HepG2 (cell line): ENCODE data around the gene OSR1. TPM values are rescaled to one million over a fixed set of nuclear protein-coding genes. Genes with fewer than 3 reads are reported as not detected.

Source experiments
- AHR ChIP-seq: IDR thresholded peaks from 2 replicates; pipeline ENCODE4 v1.6.1; 2018; ENCODE audit warnings: missing genetic modification reagents, missing compliant biosample characterization
- MYPOP ChIP-seq: sonication (generic); formaldehyde crosslinking; IDR thresholded peaks from 2 replicates; pipeline ENCODE4 v1.8.1; 2023; ENCODE audit warnings: mild to moderate bottlenecking, moderate library complexity, missing genetic modification reagents
- RBM39 ChIP-seq: fragments of 200-400 bp; formaldehyde crosslinking; IDR thresholded peaks from one replicate; pipeline ENCODE4 v1.6.1; 2018; ENCODE audit warnings: antibody characterized with exemption, mild to moderate bottlenecking, low read depth, low read length; ENCODE audit not compliant: poor library complexity, severe bottlenecking
- SAP130 ChIP-seq: IDR thresholded peaks from 2 replicates; pipeline ENCODE4 v1.6.1; 2016; ENCODE audit warnings: low read depth
- TMF1 ChIP-seq: sonication (generic); formaldehyde crosslinking; IDR thresholded peaks from 2 replicates; pipeline ENCODE4 v1.8.1; 2022; ENCODE audit warnings: low read depth, missing genetic modification reagents
- ZNF281 ChIP-seq: sonication (generic); formaldehyde crosslinking; IDR thresholded peaks from 2 replicates; pipeline ENCODE4 v1.4.0; 2020; ENCODE audit warnings: missing genetic modification reagents, borderline replicate concordance
- ZNF549 ChIP-seq: sonication (generic); formaldehyde crosslinking; IDR thresholded peaks from 2 replicates; pipeline ENCODE4 v1.5.0; 2020; ENCODE audit warnings: missing genetic modification reagents
- ZNF83 ChIP-seq: sonication (generic); formaldehyde crosslinking; IDR thresholded peaks from 2 replicates; pipeline ENCODE4 v1.4.0; 2020; ENCODE audit warnings: missing genetic modification reagents, mild to moderate bottlenecking, borderline replicate concordance
- polyA plus RNA-seq, 8 experiments: library from polyadenylated mRNA; depleted of rRNA in 3 of 8; stranded (reverse) in 7 of 8; unstranded in 1 of 8; fragments of >200 nt; fragmentation: Illumina TruSeq in 4 of 8; extraction: Trizol in 4 of 8; gene quantifications; 2 replicates each; pipeline versions ENCODE4 v1.2.1 to v1.2.3, GENCODE V29; 2011 to 2016; ENCODE audit warnings: low read depth in 4 of 8, missing spikeins in 1 of 8, mixed read lengths in 1 of 8; ENCODE audit not compliant: insufficient read depth in 1 of 8
- total RNA-seq, 5 experiments: library from RNA; depleted of rRNA; stranded (reverse); fragments of >200 nt; fragmentation: Illumina TruSeq; extraction: Trizol; gene quantifications; 2 replicates each; pipeline ENCODE4 v1.2.3, GENCODE V29; 2016; ENCODE audit warnings: low read depth in 1 of 5
- TF ChIP-seq, protein P1 (sequence below): IDR thresholded peaks from 2 replicates; pipeline ENCODE4 v1.6.1; 2016; ENCODE audit warnings: missing compliant biosample characterization, missing genetic modification reagents, borderline replicate concordance
- TF ChIP-seq, protein P2 (sequence below): IDR thresholded peaks from 2 replicates; pipeline ENCODE4 v1.6.1; 2016; ENCODE audit warnings: missing genetic modification reagents, missing compliant biosample characterization
- TF ChIP-seq, protein P3 (sequence below): sonication (generic); formaldehyde crosslinking; conservative IDR thresholded peaks from 2 replicates; pipeline ENCODE4 v1.8.1; 2023; ENCODE audit warnings: missing genetic modification reagents
- TF ChIP-seq, protein P4 (sequence below): sonication (generic); formaldehyde crosslinking; IDR thresholded peaks from 2 replicates; pipeline ENCODE4 v1.5.1; 2020; ENCODE audit warnings: mild to moderate bottlenecking, missing genetic modification reagents, moderate library complexity

Gene OSR1
- total and polyA plus RNA-seq, 2 of the 13 experiments (the other 11 are each of a cell fraction or from before 2014, with no cell fraction given): 0.63 to 1.1 TPM

DNA sequence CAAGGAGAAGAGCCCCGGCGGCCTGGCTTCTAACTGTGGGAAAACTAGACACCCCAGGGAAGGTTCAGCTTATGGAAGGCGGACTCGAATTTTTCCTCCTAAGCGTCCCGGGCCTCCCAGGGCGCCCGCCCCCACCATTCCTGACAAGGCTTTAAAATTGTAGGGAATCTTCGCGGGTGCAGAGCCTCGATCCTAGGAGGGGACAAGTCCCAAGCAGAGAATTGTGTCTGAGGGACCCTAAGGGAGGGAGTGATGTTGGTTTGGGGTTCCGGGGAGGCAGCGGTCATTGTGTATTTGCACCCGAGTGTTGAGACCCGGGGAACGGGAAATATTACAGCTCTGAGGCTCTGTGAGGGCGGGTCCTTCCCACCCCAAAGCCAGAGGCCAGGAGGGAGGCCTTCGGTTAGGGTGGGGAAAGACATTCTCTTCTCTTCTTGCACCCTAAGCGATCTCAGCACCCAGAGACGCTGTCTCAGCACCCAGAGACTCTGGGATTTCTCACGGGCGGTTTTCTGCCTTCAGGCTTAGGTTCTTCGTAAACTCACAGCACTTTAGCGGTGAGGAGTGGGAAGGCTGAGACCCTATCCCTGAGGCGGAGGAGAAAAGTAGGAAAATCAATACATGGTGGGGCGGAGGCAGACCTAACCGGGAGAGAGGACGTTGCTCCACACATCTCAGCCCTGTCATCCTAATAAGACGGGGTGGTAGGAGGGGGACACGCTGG lies 7.6 kb downstream of the OSR1 start (continued):
- TF ChIP-seq, protein P1, sequence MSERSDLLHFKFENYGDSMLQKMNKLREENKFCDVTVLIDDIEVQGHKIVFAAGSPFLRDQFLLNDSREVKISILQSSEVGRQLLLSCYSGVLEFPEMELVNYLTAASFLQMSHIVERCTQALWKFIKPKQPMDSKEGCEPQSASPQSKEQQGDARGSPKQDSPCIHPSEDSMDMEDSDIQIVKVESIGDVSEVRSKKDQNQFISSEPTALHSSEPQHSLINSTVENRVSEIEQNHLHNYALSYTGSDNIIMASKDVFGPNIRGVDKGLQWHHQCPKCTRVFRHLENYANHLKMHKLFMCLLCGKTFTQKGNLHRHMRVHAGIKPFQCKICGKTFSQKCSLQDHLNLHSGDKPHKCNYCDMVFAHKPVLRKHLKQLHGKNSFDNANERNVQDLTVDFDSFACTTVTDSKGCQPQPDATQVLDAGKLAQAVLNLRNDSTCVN (CRISPR knock-in tag): no peak
- TF ChIP-seq RBM39: no peak
- TF ChIP-seq, protein P2, sequence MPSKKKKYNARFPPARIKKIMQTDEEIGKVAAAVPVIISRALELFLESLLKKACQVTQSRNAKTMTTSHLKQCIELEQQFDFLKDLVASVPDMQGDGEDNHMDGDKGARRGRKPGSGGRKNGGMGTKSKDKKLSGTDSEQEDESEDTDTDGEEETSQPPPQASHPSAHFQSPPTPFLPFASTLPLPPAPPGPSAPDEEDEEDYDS (CRISPR knock-in tag): no peak
- TF ChIP-seq TMF1 (CRISPR knock-in tag): no peak
- TF ChIP-seq AHR (CRISPR knock-in tag): no peak
- TF ChIP-seq SAP130 (CRISPR knock-in tag): no peak
- no peak for TF ChIP-seq ZNF281 (CRISPR knock-in tag)
- no peak for TF ChIP-seq MYPOP (CRISPR knock-in tag)
- TF ChIP-seq ZNF549: no peak
- TF ChIP-seq, protein P3, sequence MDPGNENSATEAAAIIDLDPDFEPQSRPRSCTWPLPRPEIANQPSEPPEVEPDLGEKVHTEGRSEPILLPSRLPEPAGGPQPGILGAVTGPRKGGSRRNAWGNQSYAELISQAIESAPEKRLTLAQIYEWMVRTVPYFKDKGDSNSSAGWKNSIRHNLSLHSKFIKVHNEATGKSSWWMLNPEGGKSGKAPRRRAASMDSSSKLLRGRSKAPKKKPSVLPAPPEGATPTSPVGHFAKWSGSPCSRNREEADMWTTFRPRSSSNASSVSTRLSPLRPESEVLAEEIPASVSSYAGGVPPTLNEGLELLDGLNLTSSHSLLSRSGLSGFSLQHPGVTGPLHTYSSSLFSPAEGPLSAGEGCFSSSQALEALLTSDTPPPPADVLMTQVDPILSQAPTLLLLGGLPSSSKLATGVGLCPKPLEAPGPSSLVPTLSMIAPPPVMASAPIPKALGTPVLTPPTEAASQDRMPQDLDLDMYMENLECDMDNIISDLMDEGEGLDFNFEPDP: no peak
- TF ChIP-seq, protein P4, sequence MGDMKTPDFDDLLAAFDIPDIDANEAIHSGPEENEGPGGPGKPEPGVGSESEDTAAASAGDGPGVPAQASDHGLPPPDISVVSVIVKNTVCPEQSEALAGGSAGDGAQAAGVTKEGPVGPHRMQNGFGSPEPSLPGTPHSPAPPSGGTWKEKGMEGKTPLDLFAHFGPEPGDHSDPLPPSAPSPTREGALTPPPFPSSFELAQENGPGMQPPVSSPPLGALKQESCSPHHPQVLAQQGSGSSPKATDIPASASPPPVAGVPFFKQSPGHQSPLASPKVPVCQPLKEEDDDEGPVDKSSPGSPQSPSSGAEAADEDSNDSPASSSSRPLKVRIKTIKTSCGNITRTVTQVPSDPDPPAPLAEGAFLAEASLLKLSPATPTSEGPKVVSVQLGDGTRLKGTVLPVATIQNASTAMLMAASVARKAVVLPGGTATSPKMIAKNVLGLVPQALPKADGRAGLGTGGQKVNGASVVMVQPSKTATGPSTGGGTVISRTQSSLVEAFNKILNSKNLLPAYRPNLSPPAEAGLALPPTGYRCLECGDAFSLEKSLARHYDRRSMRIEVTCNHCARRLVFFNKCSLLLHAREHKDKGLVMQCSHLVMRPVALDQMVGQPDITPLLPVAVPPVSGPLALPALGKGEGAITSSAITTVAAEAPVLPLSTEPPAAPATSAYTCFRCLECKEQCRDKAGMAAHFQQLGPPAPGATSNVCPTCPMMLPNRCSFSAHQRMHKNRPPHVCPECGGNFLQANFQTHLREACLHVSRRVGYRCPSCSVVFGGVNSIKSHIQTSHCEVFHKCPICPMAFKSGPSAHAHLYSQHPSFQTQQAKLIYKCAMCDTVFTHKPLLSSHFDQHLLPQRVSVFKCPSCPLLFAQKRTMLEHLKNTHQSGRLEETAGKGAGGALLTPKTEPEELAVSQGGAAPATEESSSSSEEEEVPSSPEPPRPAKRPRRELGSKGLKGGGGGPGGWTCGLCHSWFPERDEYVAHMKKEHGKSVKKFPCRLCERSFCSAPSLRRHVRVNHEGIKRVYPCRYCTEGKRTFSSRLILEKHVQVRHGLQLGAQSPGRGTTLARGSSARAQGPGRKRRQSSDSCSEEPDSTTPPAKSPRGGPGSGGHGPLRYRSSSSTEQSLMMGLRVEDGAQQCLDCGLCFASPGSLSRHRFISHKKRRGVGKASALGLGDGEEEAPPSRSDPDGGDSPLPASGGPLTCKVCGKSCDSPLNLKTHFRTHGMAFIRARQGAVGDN (CRISPR knock-in tag): no peak
- no peak for TF ChIP-seq ZNF83 (CRISPR knock-in tag)
